Stimulated activated memory B cell treated with anti-CD40 and anti-IgM and Interleukin-4, amounts not matched to agents 10 μg/mL and 1 μg/mL and 100 μg/mL, for 72 hours (primary cell): ENCODE results near the gene MRPS34.

Experiments
- ATAC-seq: fragments of 150-1000 bp; cut with Tn5 transposase; 2 replicates; pipeline ENCODE4 v1.10.0; 2021
- H3K27ac Mint-ChIP-seq: one replicate; pipeline ENCODE4 v1.8.0; 2022; ENCODE audit warnings: mild to moderate bottlenecking, mixed read lengths
- H3K27me3 Mint-ChIP-seq: one replicate; pipeline ENCODE4 v1.8.0; 2022; ENCODE audit warnings: mixed read lengths
- H3K36me3 Mint-ChIP-seq: one replicate; pipeline ENCODE4 v1.8.0; 2022; ENCODE audit warnings: mixed read lengths
- H3K4me1 Mint-ChIP-seq: one replicate; pipeline ENCODE4 v1.8.0; 2022; ENCODE audit warnings: mixed read lengths
- H3K4me3 Mint-ChIP-seq: one replicate; pipeline ENCODE4 v1.8.0; 2022; ENCODE audit warnings: mild to moderate bottlenecking, moderate library complexity, mixed read lengths
- H3K9me3 Mint-ChIP-seq: one replicate; pipeline ENCODE4 v1.8.0; 2022; ENCODE audit warnings: mixed read lengths

Gene MRPS34

GRCh38 chr16:1779234-1779701 is 6.3 kb upstream of the MRPS34 start:
- Mint-ChIP-seq H3K36me3 (peaks cover 6% of the 10 kb centered on the region), H3K27me3 (no peaks in the 10 kb centered on the region), H3K9me3 (no peaks in the 10 kb centered on the region), H3K4me3 (peak overlapping the region; percentile 24), H3K27ac (peak overlapping the region; percentile 54), H3K4me1 (peaks cover 23% of the 10 kb centered on the region)
- no peak for ATAC-seq

- H3K4me3 Mint-ChIP-seq, result no peak overlapping the region
- no peaks in the 10 kb centered on the region for H3K9me3 Mint-ChIP-seq
- H3K27me3 Mint-ChIP-seq, result no peaks in the 10 kb centered on the region
- peaks cover 6% of the 10 kb centered on the region for H3K36me3 Mint-ChIP-seq
- H3K27ac Mint-ChIP-seq, result peak overlapping the region; percentile 54
- ATAC-seq, result no peak
- peaks cover 28% of the 10 kb centered on the region for H3K4me1 Mint-ChIP-seq
Observed at GRCh38 chr16:1778200-1779179, 5.6 kb upstream of the MRPS34 start.

- Mint-ChIP-seq H3K27me3 (no peaks in the 10 kb centered on the region), H3K27ac (no peak overlapping the region)
Observed at GRCh38 chr16:1777375-1778199, 4.7 kb upstream of the MRPS34 start.

GRCh38 chr16:1776991-1777374 is 4.0 kb upstream of the MRPS34 start:
- H3K4me1 Mint-ChIP-seq, result peaks cover 33% of the 10 kb centered on the region
- no peak overlapping the region for H3K27ac Mint-ChIP-seq

More at GRCh38 chr16:1777375-1778199, 4.7 kb upstream of the MRPS34 start:
- no peaks in the 10 kb centered on the region for H3K9me3 Mint-ChIP-seq
- H3K4me3 Mint-ChIP-seq, result no peak overlapping the region
- no peak for ATAC-seq
- peaks cover 28% of the 10 kb centered on the region for H3K4me1 Mint-ChIP-seq
- peaks cover 6% of the 10 kb centered on the region for H3K36me3 Mint-ChIP-seq

GRCh38 chr16:1776672-1776955 is 3.7 kb upstream of the MRPS34 start:
- Mint-ChIP-seq H3K4me3 (no peak overlapping the region), H3K4me1 (peaks cover 33% of the 10 kb centered on the region), H3K27ac (no peak overlapping the region), H3K9me3 (no peaks in the 10 kb centered on the region), H3K36me3 (peaks cover 13% of the 10 kb centered on the region), H3K27me3 (no peaks in the 10 kb centered on the region)
- no peak for ATAC-seq

More at GRCh38 chr16:1776991-1777374, 4.0 kb upstream of the MRPS34 start:
- H3K9me3 Mint-ChIP-seq, result no peaks in the 10 kb centered on the region
- no peak overlapping the region for H3K4me3 Mint-ChIP-seq
- H3K36me3 Mint-ChIP-seq, result peaks cover 11% of the 10 kb centered on the region
- ATAC-seq, result no peak
- no peaks in the 10 kb centered on the region for H3K27me3 Mint-ChIP-seq

GRCh38 chr16:1775846-1776671 is 3.1 kb upstream of the MRPS34 start:
- H3K4me3 Mint-ChIP-seq, result no peak overlapping the region
- peaks cover 13% of the 10 kb centered on the region for H3K36me3 Mint-ChIP-seq
- H3K4me1 Mint-ChIP-seq, result peaks cover 27% of the 10 kb centered on the region
- H3K27me3 Mint-ChIP-seq, result no peaks in the 10 kb centered on the region
- no peak overlapping the region for H3K27ac Mint-ChIP-seq
- no peaks in the 10 kb centered on the region for H3K9me3 Mint-ChIP-seq
- no peak for ATAC-seq

GRCh38 chr16:1775006-1775845 is 2.3 kb upstream of the MRPS34 start:
- Mint-ChIP-seq H3K4me3 (no peak overlapping the region), H3K27me3 (no peaks in the 10 kb centered on the region), H3K9me3 (no peaks in the 10 kb centered on the region), H3K27ac (no peak overlapping the region), H3K36me3 (peaks cover 14% of the 10 kb centered on the region), H3K4me1 (peaks cover 30% of the 10 kb centered on the region)
- no peak for ATAC-seq

- Mint-ChIP-seq H3K27ac (no peak overlapping the region), H3K27me3 (no peaks in the 10 kb centered on the region), H3K9me3 (no peaks in the 10 kb centered on the region), H3K36me3 (peaks cover 17% of the 10 kb centered on the region), H3K4me1 (peaks cover 35% of the 10 kb centered on the region), H3K4me3 (no peak overlapping the region)
- no peak for ATAC-seq
Observed at GRCh38 chr16:1774448-1774780, 1.5 kb upstream of the MRPS34 start.

GRCh38 chr16:1773703-1774447 is 941 bp upstream of the MRPS34 start:
- peak overlapping the region; percentile 95 for H3K27ac Mint-ChIP-seq
- H3K9me3 Mint-ChIP-seq, result no peaks in the 10 kb centered on the region
- ATAC-seq, result no peak
- no peaks in the 10 kb centered on the region for H3K27me3 Mint-ChIP-seq
- H3K4me3 Mint-ChIP-seq, result peak overlapping the region; percentile 99
- H3K36me3 Mint-ChIP-seq, result peaks cover 19% of the 10 kb centered on the region
- H3K4me1 Mint-ChIP-seq, result peaks cover 30% of the 10 kb centered on the region

- peak; percentile 3 for ATAC-seq
- peak within 1 kb of the TSS; percentile 95 for H3K27ac Mint-ChIP-seq
- no peaks in the 10 kb centered on the region for H3K9me3 Mint-ChIP-seq
- peak within 1 kb of the TSS; percentile 99 for H3K4me3 Mint-ChIP-seq
- H3K36me3 Mint-ChIP-seq, result peaks cover 31% of the 10 kb centered on the region
- H3K4me1 Mint-ChIP-seq, result peaks cover 35% of the 10 kb centered on the region
- H3K27me3 Mint-ChIP-seq, result no peaks in the 10 kb centered on the region
Observed at GRCh38 chr16:1772362-1772907, 499 bp downstream of the MRPS34 start, which contains the start of gene EME2. TSS of gene EME2 (plus strand) at chr16:1772810. CDS start at chr16:1773228, 418 bp downstream.

- H3K27ac Mint-ChIP-seq, result peak overlapping the region; percentile 95
- peak overlapping the region; percentile 99 for H3K4me3 Mint-ChIP-seq
- ATAC-seq, result no peak
- H3K9me3 Mint-ChIP-seq, result no peaks in the 10 kb centered on the region
- H3K4me1 Mint-ChIP-seq, result peaks cover 35% of the 10 kb centered on the region
- no peaks in the 10 kb centered on the region for H3K27me3 Mint-ChIP-seq
- H3K36me3 Mint-ChIP-seq, result peaks cover 34% of the 10 kb centered on the region
Observed at GRCh38 chr16:1771864-1772361, 1.0 kb downstream of the MRPS34 start.

- Mint-ChIP-seq H3K4me1 (peaks cover 31% of the 10 kb centered on the region), H3K4me3 (peak within 1 kb of the TSS; percentile 99), H3K9me3 (no peaks in the 10 kb centered on the region), H3K36me3 (peaks cover 32% of the 10 kb centered on the region), H3K27me3 (no peaks in the 10 kb centered on the region), H3K27ac (peak within 1 kb of the TSS; percentile 95)
- peak; percentile 69 for ATAC-seq
Observed at GRCh38 chr16:1771188-1771863, 1.6 kb downstream of the MRPS34 start, which contains the start of gene NME3. TSS of gene NME3 (minus strand) at chr16:1771543. CDS start at chr16:1771534, 9 bp downstream.
